HL-60 (cell line): ENCODE data around the gene GNPTAB.

Source experiments
- TF ChIP-seq, protein P1 (sequence below): IDR thresholded peaks from one replicate; pipeline ENCODE4 v1.5.1; 2011; ENCODE audit warnings: low read length, control low read depth, inconsistent platforms; ENCODE audit not compliant: insufficient read depth
- TF ChIP-seq, protein P2 (sequence below): IDR thresholded peaks from 2 replicates; pipeline ENCODE4 v1.6.1; 2012; ENCODE audit warnings: low read depth; ENCODE audit not compliant: insufficient replicate concordance

DNA sequence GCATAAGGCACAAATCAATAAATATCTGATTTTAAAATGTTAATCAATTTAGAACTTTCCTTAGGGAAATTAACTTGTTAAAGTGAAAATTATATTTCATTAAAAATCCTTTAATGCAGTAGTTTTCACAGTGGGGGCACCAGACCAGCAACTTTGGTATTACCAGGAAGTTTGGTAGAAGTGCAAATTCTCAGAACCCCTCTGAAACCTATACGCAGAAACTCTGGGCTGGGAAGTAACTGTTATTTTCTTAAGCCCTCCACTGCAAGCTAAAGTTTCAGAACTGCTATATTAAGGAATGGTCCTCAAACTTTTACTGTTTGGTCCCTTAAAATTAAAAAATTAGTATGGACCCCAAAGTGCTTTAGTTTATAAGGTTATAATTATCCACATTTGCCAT, 35.7 kb downstream of the GNPTAB start:
- TF ChIP-seq, protein P1, sequence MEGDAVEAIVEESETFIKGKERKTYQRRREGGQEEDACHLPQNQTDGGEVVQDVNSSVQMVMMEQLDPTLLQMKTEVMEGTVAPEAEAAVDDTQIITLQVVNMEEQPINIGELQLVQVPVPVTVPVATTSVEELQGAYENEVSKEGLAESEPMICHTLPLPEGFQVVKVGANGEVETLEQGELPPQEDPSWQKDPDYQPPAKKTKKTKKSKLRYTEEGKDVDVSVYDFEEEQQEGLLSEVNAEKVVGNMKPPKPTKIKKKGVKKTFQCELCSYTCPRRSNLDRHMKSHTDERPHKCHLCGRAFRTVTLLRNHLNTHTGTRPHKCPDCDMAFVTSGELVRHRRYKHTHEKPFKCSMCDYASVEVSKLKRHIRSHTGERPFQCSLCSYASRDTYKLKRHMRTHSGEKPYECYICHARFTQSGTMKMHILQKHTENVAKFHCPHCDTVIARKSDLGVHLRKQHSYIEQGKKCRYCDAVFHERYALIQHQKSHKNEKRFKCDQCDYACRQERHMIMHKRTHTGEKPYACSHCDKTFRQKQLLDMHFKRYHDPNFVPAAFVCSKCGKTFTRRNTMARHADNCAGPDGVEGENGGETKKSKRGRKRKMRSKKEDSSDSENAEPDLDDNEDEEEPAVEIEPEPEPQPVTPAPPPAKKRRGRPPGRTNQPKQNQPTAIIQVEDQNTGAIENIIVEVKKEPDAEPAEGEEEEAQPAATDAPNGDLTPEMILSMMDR = no peak
- TF ChIP-seq, protein P2, sequence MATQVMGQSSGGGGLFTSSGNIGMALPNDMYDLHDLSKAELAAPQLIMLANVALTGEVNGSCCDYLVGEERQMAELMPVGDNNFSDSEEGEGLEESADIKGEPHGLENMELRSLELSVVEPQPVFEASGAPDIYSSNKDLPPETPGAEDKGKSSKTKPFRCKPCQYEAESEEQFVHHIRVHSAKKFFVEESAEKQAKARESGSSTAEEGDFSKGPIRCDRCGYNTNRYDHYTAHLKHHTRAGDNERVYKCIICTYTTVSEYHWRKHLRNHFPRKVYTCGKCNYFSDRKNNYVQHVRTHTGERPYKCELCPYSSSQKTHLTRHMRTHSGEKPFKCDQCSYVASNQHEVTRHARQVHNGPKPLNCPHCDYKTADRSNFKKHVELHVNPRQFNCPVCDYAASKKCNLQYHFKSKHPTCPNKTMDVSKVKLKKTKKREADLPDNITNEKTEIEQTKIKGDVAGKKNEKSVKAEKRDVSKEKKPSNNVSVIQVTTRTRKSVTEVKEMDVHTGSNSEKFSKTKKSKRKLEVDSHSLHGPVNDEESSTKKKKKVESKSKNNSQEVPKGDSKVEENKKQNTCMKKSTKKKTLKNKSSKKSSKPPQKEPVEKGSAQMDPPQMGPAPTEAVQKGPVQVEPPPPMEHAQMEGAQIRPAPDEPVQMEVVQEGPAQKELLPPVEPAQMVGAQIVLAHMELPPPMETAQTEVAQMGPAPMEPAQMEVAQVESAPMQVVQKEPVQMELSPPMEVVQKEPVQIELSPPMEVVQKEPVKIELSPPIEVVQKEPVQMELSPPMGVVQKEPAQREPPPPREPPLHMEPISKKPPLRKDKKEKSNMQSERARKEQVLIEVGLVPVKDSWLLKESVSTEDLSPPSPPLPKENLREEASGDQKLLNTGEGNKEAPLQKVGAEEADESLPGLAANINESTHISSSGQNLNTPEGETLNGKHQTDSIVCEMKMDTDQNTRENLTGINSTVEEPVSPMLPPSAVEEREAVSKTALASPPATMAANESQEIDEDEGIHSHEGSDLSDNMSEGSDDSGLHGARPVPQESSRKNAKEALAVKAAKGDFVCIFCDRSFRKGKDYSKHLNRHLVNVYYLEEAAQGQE = no peak
